Measurements from ENCODE around the gene GOLGA5. TPM values are rescaled to one million over a fixed set of nuclear protein-coding genes. Genes with fewer than 3 reads are reported as not detected.

Gene GOLGA5
- total RNA-seq, 1 donor = 73.1 TPM

GRCh38 chr14:92794961-92795360 is 856 bp downstream of the GOLGA5 start:
- H3K36me3 ChIP-seq (ENCODE audit: insufficient read depth, low read length) = peaks cover 23% of the 10 kb centered on the region
- peaks cover 16% of the 10 kb centered on the region for H3K4me1 ChIP-seq (ENCODE audit: insufficient read depth, low read length)
- TF ChIP-seq, protein P1, sequence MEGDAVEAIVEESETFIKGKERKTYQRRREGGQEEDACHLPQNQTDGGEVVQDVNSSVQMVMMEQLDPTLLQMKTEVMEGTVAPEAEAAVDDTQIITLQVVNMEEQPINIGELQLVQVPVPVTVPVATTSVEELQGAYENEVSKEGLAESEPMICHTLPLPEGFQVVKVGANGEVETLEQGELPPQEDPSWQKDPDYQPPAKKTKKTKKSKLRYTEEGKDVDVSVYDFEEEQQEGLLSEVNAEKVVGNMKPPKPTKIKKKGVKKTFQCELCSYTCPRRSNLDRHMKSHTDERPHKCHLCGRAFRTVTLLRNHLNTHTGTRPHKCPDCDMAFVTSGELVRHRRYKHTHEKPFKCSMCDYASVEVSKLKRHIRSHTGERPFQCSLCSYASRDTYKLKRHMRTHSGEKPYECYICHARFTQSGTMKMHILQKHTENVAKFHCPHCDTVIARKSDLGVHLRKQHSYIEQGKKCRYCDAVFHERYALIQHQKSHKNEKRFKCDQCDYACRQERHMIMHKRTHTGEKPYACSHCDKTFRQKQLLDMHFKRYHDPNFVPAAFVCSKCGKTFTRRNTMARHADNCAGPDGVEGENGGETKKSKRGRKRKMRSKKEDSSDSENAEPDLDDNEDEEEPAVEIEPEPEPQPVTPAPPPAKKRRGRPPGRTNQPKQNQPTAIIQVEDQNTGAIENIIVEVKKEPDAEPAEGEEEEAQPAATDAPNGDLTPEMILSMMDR (IDR thresholded peaks at IDR 0.05; ENCODE audit: extremely low read depth, low read depth, low read length) = no peak
- H3K4me3 ChIP-seq (ENCODE audit: insufficient read depth, low read length) = peak overlapping the region; percentile 94
- H3K27ac ChIP-seq (ENCODE audit: low read depth, low read length) = peak overlapping the region; percentile 97
- no peaks in the 10 kb centered on the region for H3K9me3 ChIP-seq (ENCODE audit: low read depth, low read length)
- no peaks in the 10 kb centered on the region for H3K27me3 ChIP-seq (ENCODE audit: insufficient read depth, low read length)
- no peak overlapping the region for H2AFZ ChIP-seq (ENCODE audit: low read length)
- no peak for DNase-seq (ENCODE audit: insufficient read length, low spot score, missing footprints)
- peaks cover 8% of the 10 kb centered on the region for H4K20me1 ChIP-seq (ENCODE audit: insufficient read depth, low read length)
- H3K79me2 ChIP-seq (ENCODE audit: insufficient read depth, low read length) = peaks cover 52% of the 10 kb centered on the region
- peak overlapping the region; percentile 74 for H3K4me2 ChIP-seq (ENCODE audit: insufficient read depth, low read length)

- H4K20me1 ChIP-seq (ENCODE audit: insufficient read depth, low read length) = peaks cover 37% of the 10 kb centered on the region
- DNase-seq (ENCODE audit: insufficient read length, low spot score, missing footprints) = no peak
- H3K4me1 ChIP-seq (ENCODE audit: insufficient read depth, low read length) = peaks cover 23% of the 10 kb centered on the region
- H3K4me2 ChIP-seq (ENCODE audit: insufficient read depth, low read length) = no peak overlapping the region
- H3K9me3 ChIP-seq (ENCODE audit: low read depth, low read length) = no peaks in the 10 kb centered on the region
- peaks cover 26% of the 10 kb centered on the region for H3K36me3 ChIP-seq (ENCODE audit: insufficient read depth, low read length)
- H3K79me2 ChIP-seq (ENCODE audit: insufficient read depth, low read length) = peaks cover 82% of the 10 kb centered on the region
- no peak overlapping the region for H3K27ac ChIP-seq (ENCODE audit: low read depth, low read length)
- TF ChIP-seq, protein P1 (IDR thresholded peaks at IDR 0.05; ENCODE audit: extremely low read depth, low read depth, low read length) = no peak
- no peaks in the 10 kb centered on the region for H3K27me3 ChIP-seq (ENCODE audit: insufficient read depth, low read length)
- no peak overlapping the region for H2AFZ ChIP-seq (ENCODE audit: low read length)
- no peak overlapping the region for H3K4me3 ChIP-seq (ENCODE audit: insufficient read depth, low read length)
Measured at GRCh38 chr14:92797935-92798653, 4.0 kb downstream of the GOLGA5 start.

DNA sequence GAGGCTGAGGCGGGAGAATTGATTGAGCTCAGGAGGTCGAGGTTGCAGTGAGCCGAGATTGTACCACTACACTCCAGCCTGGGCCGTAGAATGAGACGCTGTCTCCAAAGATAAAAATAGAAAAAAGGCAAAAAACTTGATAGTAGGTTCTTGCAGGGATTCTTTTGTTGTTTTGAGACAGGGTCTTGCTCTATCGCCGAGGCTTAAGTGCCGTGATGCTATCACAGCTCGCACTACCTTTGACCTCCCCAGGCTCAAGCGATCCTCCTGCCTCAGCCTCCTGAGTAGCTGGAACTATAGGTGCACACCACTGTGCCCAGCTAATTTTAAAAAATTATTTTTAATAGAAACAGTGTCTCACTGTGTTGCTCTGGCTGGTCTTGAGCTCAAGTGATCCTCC is 4.7 kb downstream of the GOLGA5 start:
- Histone ChIP-seq H3K79me2 (ENCODE audit: insufficient read depth, low read length) (peaks cover 89% of the 10 kb centered on the region), H3K4me3 (ENCODE audit: insufficient read depth, low read length) (no peak overlapping the region), H3K4me2 (ENCODE audit: insufficient read depth, low read length) (no peak overlapping the region), H2AFZ (ENCODE audit: low read length) (no peak overlapping the region), H3K36me3 (ENCODE audit: insufficient read depth, low read length) (peaks cover 31% of the 10 kb centered on the region), H3K4me1 (ENCODE audit: insufficient read depth, low read length) (peaks cover 16% of the 10 kb centered on the region), H3K27me3 (ENCODE audit: insufficient read depth, low read length) (no peaks in the 10 kb centered on the region), H3K9me3 (ENCODE audit: low read depth, low read length) (no peaks in the 10 kb centered on the region), H4K20me1 (ENCODE audit: insufficient read depth, low read length) (peaks cover 44% of the 10 kb centered on the region), H3K27ac (ENCODE audit: low read depth, low read length) (no peak overlapping the region)
- DNase-seq (ENCODE audit: insufficient read length, low spot score, missing footprints) = no peak
- TF ChIP-seq, protein P1 (IDR thresholded peaks at IDR 0.05; ENCODE audit: extremely low read depth, low read depth, low read length) = no peak

- H3K36me3 ChIP-seq (ENCODE audit: insufficient read depth, low read length) = peaks cover 31% of the 10 kb centered on the region
- H3K4me3 ChIP-seq (ENCODE audit: insufficient read depth, low read length) = no peak overlapping the region
- H3K27ac ChIP-seq (ENCODE audit: low read depth, low read length) = no peak overlapping the region
- H3K4me1 ChIP-seq (ENCODE audit: insufficient read depth, low read length) = peaks cover 15% of the 10 kb centered on the region
- H3K9me3 ChIP-seq (ENCODE audit: low read depth, low read length) = no peaks in the 10 kb centered on the region
- peaks cover 88% of the 10 kb centered on the region for H3K79me2 ChIP-seq (ENCODE audit: insufficient read depth, low read length)
- TF ChIP-seq, protein P1 (IDR thresholded peaks at IDR 0.05; ENCODE audit: extremely low read depth, low read depth, low read length) = no peak
- DNase-seq (ENCODE audit: insufficient read length, low spot score, missing footprints) = no peak
- no peak overlapping the region for H2AFZ ChIP-seq (ENCODE audit: low read length)
- peak overlapping the region; percentile 41 for H3K4me2 ChIP-seq (ENCODE audit: insufficient read depth, low read length)
- peaks cover 50% of the 10 kb centered on the region for H4K20me1 ChIP-seq (ENCODE audit: insufficient read depth, low read length)
- no peaks in the 10 kb centered on the region for H3K27me3 ChIP-seq (ENCODE audit: insufficient read depth, low read length)
Measured at GRCh38 chr14:92800012-92800411, 5.9 kb downstream of the GOLGA5 start.
